Endometrial microvascular endothelial cells (primary cell): ENCODE data around the gene ITSN1. TPM values are rescaled to one million over a fixed set of nuclear protein-coding genes. Genes with fewer than 3 reads are reported as not detected.

ENCODE experiments used
- in situ Hi-C: cut with HindIII; loops from 2 replicates; pipeline ENCODE4 v1.10.0; 2017; ENCODE audit warnings: low sequenced_read_pairs, low pct_unique_long_range_greater_than_20kb; ENCODE audit errors: inconsistent ontology term
- total RNA-seq: library from RNA; depleted of rRNA; stranded (reverse); fragments of >200 nt; gene quantifications from one replicate; pipeline ENCODE4 v1.2.3, GENCODE V29; 2015; ENCODE audit errors: inconsistent ontology term

The ITSN1 gene
- total RNA-seq, 1 donor from 2014 or later = 54.2 TPM

GRCh38 chr21:33948096-33948950 is 306.0 kb downstream of the ITSN1 start:
- in situ Hi-C loops = no loop called here

- in situ Hi-C loops = no loop called here
These were observed 306.7 kb downstream of the ITSN1 start for GRCh38 chr21:33948951-33949444.

Other genes starting within 250 kb of the ITSN1 start
- 54.6 TPM for gene IFNGR2, start 239.1 kb upstream of the ITSN1 start, total RNA-seq
- gene TMEM50B, start 162.5 kb upstream of the ITSN1 start, total RNA-seq = 32.2 TPM
- 1.3 TPM for gene DNAJC28, start 150.8 kb upstream of the ITSN1 start, total RNA-seq
- 131 TPM for gene GART, start 100.4 kb upstream of the ITSN1 start, total RNA-seq
- 130 TPM for gene SON, start 99.5 kb upstream of the ITSN1 start, total RNA-seq
- gene DONSON, start 53.8 kb upstream of the ITSN1 start, total RNA-seq = 49.7 TPM
- 25.8 TPM for gene CRYZL1, start 760 bp upstream of the ITSN1 start, total RNA-seq